BJ (cell line): ENCODE results near the gene DAGLB. TPM values are rescaled to one million over a fixed set of nuclear protein-coding genes. Genes with fewer than 3 reads are reported as not detected.

Experiments used
- CTCF ChIA-PET: fragments of 350-600 bp; formaldehyde crosslinking; extraction: SDS; loops from one replicate; lab custom pipeline; 2021; ENCODE audit warnings: antibody characterized with exemption, inconsistent platforms; lab: Yijun Ruan, JAX
- POLR2A ChIA-PET: fragments of 300-600 bp; sonication (Branson Sonifier 250); formaldehyde crosslinking; extraction: SDS; loops from one replicate; lab custom pipeline; 2021; ENCODE audit warnings: antibody characterized with exemption; lab: Charles Lee
- DNase-seq: peaks from one replicate; pipeline ENCODE4 v3.0.0-alpha.2; 2011; ENCODE audit warnings: low read depth
- H3K27me3 ChIP-seq: 2 replicates; pipeline ENCODE4 v1.6.0; 2011; ENCODE audit warnings: low read length; ENCODE audit not compliant: control insufficient read depth, insufficient read depth
- H3K36me3 ChIP-seq: 2 replicates; pipeline ENCODE4 v1.5.1; 2011; ENCODE audit warnings: low read length; ENCODE audit not compliant: control insufficient read depth, insufficient read depth
- H3K4me3 ChIP-seq: 2 replicates; pipeline ENCODE4 v1.5.1; 2011; ENCODE audit warnings: low read depth, mild to moderate bottlenecking, control low read depth, low read length
- CTCF ChIP-seq: IDR thresholded peaks from 2 replicates; pipeline ENCODE4 v1.5.1; 2011; ENCODE audit warnings: low read depth, mild to moderate bottlenecking, control low read depth, inconsistent platforms, low read length, moderate library complexity; ENCODE audit not compliant: insufficient read depth
- polyA plus RNA-seq: library from polyadenylated mRNA; depleted of rRNA; stranded (reverse); fragments of >200 nt; gene quantifications from 2 replicates; pipeline ENCODE4 v1.2.3, GENCODE V29; 2011

Gene DAGLB
- polyA plus RNA-seq, 1 experiment = 40.5 TPM

DNA sequence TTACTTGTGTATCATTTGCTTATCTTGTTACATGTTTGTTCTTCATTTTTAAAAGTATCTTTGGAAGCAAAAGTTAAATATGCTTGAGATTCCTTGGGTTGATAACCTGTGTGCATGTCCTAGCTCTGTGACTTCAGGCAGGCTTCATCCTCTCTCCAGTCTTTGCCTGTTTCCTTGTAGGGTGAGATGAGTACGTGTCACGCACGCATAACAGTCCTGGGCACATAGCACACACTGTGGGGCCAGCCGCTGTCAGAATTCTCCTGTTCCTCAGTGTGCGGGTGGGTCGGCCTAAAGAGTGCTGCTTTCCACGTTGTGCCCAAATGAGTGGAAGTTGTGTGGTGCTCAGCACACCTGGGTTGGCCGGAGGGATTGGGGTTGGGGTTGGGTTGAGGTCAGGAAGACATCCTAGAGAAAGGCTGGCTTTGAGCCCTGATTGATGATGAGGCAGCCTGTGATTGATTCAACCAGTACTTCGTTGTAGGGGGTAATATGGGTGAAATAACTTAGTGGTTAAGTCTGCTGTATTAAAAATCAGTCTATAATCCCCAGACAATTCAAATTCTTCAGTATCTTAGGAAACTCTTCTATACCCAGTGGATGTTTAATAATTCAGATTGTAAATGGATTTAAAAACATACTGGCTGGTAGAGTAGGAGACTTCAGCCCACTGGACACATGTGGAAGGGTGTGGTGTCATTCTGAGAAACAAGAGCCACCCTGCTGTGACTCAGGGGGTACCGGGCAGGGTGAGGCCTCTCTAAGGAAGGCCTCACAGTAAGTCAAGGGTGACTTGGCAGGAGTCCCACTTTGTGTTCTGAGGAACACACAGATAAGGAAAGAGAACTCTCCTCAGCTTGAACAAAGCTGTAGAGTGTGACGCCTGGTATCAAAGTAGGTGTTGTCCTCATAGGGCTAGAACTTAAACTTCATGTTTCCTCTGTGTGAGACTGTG is 54.8 kb downstream of the DAGLB start:
- POLR2A ChIA-PET = no interaction called here
- Histone ChIP-seq H3K36me3 (peaks cover 10% of the 10 kb centered on the region), H3K4me3 (no peak overlapping the region), H3K27me3 (no peaks in the 10 kb centered on the region)
- DNase-seq = no peak
- CTCF ChIA-PET = interaction anchor here (0.5 kb wide), 1 partner anchor 47 kb away, joined by 3 read pairs; no protein-coding TSS in a partner anchor
- TF ChIP-seq CTCF = no peak

GRCh38 chr7:6389728-6390127 is 58.0 kb downstream of the DAGLB start:
- POLR2A ChIA-PET = no interaction called here
- TF ChIP-seq CTCF = no peak
- no peak overlapping the region for H3K4me3 ChIP-seq
- DNase-seq = no peak
- H3K27me3 ChIP-seq = no peaks in the 10 kb centered on the region
- peaks cover 9% of the 10 kb centered on the region for H3K36me3 ChIP-seq
- CTCF ChIA-PET = no interaction called here

DNA sequence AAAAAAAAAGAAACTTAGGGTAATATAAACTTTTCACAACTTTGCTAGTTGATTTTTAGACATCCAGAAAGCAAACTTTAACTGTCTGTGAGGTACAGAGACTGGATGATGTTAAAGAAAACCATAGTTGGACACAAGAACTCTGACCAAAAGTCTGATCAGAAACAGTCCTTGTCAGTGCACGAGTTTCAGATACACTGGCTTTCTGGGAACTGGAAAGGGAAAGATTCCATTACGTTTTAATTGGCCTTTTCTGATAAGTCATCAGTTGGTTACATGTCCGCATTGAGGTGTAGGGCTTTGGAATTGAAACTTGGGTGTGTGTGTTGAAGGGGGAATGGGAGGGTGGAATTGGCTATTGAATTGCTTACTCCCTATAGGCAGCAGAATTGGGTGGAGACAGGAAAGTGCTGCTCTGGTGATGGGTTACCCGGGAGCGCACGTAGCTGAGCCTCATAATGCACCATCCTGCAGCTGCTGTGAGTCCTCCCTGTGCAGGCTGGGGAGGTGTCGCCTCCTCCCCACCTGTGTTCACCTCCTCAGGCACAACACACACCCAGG is 59.9 kb downstream of the DAGLB start:
- H3K36me3 ChIP-seq = peaks cover 7% of the 10 kb centered on the region
- H3K27me3 ChIP-seq = no peaks in the 10 kb centered on the region
- DNase-seq = no peak
- H3K4me3 ChIP-seq = no peak overlapping the region
- TF ChIP-seq CTCF = no peak
- CTCF ChIA-PET = no interaction called here
- POLR2A ChIA-PET = no interaction called here

DNA sequence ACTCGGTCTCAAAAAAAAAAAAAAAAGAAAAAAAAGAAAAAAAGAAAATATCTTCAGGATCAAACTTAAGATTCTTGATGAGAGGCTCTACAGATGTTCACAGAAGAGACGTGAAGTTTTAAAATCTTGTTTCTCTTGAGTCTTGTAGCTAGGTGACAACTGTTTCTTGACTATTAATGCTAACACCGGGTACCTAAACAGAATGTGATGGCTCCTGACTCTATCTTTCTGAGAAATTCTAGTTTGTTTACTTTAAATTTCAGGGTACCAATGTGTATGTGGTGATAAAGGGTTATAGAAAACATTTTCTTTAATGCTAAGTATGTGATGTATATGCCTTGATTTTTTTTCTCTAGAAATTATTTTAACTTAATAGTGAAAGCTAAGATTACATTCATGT is 61.0 kb downstream of the DAGLB start:
- no peak for DNase-seq
- Histone ChIP-seq H3K27me3 (no peaks in the 10 kb centered on the region), H3K4me3 (no peak overlapping the region), H3K36me3 (peaks cover 5% of the 10 kb centered on the region)
- ChIA-PET POLR2A (no interaction called here), CTCF (interaction anchor here (0.5 kb wide), 1 partner anchor 124 kb away, joined by 3 read pairs; no protein-coding TSS in a partner anchor)
- TF ChIP-seq CTCF = no peak

GRCh38 chr7:6385909-6386560 is 61.7 kb downstream of the DAGLB start:
- DNase-seq = no peak
- CTCF ChIA-PET = interaction anchor here (0.5 to 0.6 kb wide), 2 partner anchors 35 to 123 kb away, joined by 3 to 7 read pairs; no protein-coding TSS in a partner anchor
- H3K36me3 ChIP-seq = peaks cover 4% of the 10 kb centered on the region
- POLR2A ChIA-PET = interaction anchor here (0.6 to 0.7 kb wide), 2 partner anchors 60 to 62 kb away, joined by 4 to 15 read pairs; partner anchors contain the start of gene DAGLB
- H3K4me3 ChIP-seq = no peak overlapping the region
- TF ChIP-seq CTCF = no peak
- no peaks in the 10 kb centered on the region for H3K27me3 ChIP-seq
